IPS-18c (cell line): ENCODE data around the gene GCG.

Experiments
- H3K4me3 ChIP-seq: 2 replicates; pipeline ENCODE4 v1.7.0; 2013; ENCODE audit warnings: low read depth, mild to moderate bottlenecking, low read length, moderate library complexity; ENCODE audit not compliant: insufficient read depth
- H3K9me3 ChIP-seq: one replicate; pipeline ENCODE4 v1.6.1; 2013; ENCODE audit warnings: mild to moderate bottlenecking, low read length, moderate library complexity; ENCODE audit not compliant: control insufficient read depth, insufficient read depth

GCG gene

DNA sequence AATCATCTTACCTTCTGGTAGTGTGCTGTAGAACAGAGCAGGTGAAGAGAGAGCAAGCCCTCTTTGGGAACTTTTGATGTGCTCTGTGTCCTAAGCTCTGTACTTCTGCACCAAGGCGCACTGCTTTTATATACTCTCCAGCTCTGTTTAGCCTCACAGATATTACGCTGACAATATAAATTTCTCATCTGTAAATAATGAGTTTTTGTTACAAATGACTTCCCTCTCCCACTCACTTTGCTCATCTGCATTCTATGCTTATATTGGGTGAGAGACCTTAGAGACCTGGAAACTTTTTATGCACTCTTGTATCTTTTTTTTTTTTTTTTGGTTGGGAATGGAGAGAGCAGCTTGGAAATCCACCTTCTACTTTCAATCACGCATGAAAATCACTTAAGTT lies at the start of gene GCG:
GCG (minus strand) TSS at position 101 of the 400 bp plus-strand sequence. CDS start 3,069 bp downstream, outside the sequence.
- no peak within 1 kb of the TSS for H3K4me3 ChIP-seq
- H3K9me3 ChIP-seq: no peaks in the 10 kb centered on the region

- no peak overlapping the region for H3K4me3 ChIP-seq
- H3K9me3 ChIP-seq: no peaks in the 10 kb centered on the region
Observed at GRCh38 chr2:162200636-162201035, 48.6 kb upstream of the GCG start.

- Histone ChIP-seq H3K4me3 (no peak overlapping the region), H3K9me3 (no peaks in the 10 kb centered on the region)
Observed at GRCh38 chr2:162199913-162200312, 47.9 kb upstream of the GCG start.

DNA sequence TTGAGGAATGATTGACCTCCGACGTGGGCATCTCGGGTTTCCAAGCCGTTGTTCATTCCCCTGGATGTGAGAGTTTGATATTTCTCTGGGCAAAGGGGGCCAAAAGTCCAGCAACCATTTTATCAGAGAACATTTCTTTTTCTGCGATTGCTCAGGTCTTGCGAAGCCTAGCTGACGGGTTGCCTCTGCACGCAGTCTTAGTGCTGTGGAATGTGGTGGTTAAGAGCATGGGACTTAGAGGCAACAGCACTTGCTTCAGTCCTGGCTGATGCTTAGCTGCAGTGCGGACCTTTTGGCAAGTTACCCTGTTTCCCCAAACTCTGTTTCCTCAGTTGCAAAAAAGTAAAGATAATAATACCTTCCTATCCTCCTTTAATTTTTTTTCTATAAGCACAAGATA lies 46.2 kb upstream of the GCG start:
- no peak overlapping the region for H3K4me3 ChIP-seq
- no peaks in the 10 kb centered on the region for H3K9me3 ChIP-seq

GRCh38 chr2:162197069-162197825 lies 45.2 kb upstream of the GCG start:
- no peaks in the 10 kb centered on the region for H3K9me3 ChIP-seq
- H3K4me3 ChIP-seq: no peak overlapping the region

DNA sequence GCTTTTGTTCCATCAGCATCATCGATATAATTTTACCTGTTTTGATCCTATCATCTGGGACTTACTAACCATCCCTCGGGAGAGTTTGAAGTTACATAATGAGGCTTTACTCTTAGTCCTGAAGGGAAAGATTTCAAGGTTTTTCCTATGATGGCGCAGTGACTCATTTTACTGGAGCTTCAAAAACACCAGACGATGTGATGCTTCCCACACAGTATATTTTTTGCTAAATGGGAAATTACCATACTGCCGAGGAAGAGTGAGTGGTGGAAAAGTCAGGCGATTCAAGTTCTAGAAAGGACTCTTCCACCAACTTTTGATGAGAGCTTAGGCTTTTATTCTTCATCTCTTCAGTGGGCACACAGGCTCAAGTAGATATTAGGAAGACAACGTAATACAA lies 44.6 kb upstream of the GCG start:
- H3K9me3 ChIP-seq: no peaks in the 10 kb centered on the region
- no peak overlapping the region for H3K4me3 ChIP-seq

- Histone ChIP-seq H3K9me3 (no peaks in the 10 kb centered on the region), H3K4me3 (no peak overlapping the region)
Observed at GRCh38 chr2:162188451-162188850, 36.4 kb upstream of the GCG start.

- H3K9me3 ChIP-seq: no peaks in the 10 kb centered on the region
Observed at GRCh38 chr2:162185541-162186232, 33.6 kb upstream of the GCG start.

GRCh38 chr2:162184821-162185450 lies 32.9 kb upstream of the GCG start:
- Histone ChIP-seq H3K9me3 (no peaks in the 10 kb centered on the region), H3K4me3 (no peak overlapping the region)

More at GRCh38 chr2:162185541-162186232, 33.6 kb upstream of the GCG start:
- H3K4me3 ChIP-seq: no peak overlapping the region

GRCh38 chr2:162184359-162184758 lies 32.3 kb upstream of the GCG start:
- no peak overlapping the region for H3K4me3 ChIP-seq
- H3K9me3 ChIP-seq: no peaks in the 10 kb centered on the region

DNA sequence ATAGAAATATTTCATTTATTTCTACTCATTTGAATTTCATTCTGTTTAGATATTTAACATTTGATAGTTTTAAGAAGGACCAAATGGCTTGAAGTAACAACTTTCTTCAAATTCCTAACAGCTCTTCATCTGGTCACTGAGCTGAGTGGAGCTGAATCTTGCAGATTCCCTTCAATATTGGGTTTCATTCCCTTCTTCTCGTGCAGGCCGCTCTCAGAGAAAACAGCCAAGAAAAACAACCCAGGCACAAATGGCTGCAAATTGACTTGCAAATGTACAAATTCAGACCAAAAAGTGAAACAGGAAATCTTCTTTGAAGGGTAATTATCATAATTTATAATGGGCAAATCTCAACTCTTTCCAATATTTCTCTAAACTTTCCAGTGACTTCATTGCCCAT lies 30.3 kb upstream of the GCG start:
- no peak overlapping the region for H3K4me3 ChIP-seq
- H3K9me3 ChIP-seq: no peaks in the 10 kb centered on the region

DNA sequence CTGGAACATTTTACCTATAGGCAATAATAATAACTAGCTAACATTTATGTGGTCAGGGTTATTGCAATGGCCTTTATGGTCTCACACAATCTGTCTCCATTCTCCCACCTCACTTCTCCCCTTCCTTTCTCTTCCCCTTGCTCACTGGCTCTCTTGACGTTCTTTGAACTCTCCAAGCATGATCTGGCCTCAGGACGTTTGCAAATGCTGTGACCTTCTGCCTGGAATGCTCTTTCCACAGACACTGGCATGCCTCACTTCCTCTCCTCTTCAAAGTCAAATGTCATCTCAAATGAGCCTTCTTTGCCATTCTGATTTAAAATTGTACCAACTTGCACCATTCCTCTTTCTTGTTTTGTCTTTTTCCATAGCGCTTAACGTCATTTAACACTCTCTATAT lies 25.3 kb upstream of the GCG start:
- H3K9me3 ChIP-seq: no peaks in the 10 kb centered on the region
- H3K4me3 ChIP-seq: no peak overlapping the region

- Histone ChIP-seq H3K9me3 (no peaks in the 10 kb centered on the region), H3K4me3 (no peak overlapping the region)
Observed at GRCh38 chr2:162175714-162176113, 23.7 kb upstream of the GCG start.

DNA sequence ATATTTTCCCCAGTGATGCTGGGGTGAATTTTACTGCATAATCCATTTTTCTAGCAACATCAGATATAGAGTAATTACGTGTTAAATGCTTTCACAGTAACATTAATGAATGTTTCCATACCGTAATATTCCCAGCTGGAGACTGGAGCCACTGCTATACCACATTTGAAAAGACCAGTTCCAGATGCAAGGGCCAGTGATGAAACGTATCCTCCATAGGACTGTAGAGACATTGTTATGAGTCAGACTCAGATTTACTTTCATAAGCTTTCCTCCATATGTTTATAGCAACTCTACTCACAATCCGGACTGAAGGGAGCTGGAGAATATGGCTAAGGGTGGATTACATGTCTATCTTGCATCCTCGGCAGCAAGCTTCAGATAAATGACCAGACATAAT lies 22.7 kb upstream of the GCG start:
- Histone ChIP-seq H3K4me3 (no peak overlapping the region), H3K9me3 (no peaks in the 10 kb centered on the region)

DNA sequence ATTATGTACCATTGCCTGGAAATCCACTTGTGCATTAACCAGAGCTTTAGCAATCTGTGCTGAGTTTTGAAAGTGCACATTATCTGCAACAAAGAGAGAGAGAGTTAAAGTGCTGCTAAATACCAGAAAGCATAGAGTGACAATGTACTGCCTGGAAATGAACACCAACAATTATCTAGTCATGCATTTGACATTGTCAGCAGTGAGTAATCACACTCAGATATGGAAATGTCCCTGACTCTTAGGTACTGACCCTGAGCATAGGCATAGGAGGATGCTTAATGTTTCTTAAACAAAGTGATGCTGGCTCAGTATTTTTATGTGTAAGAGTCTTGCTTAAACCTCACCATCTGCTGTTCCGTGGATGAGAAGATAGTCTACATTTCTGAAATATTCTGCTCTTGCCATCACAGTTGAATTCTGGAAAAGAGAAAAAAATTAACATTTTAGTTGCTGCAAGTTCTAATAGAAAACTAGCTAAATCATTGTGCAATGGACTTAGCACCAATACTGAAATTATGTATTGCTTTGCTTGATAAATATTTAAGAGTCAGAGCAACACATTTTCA lies 20.8 kb upstream of the GCG start:
- H3K9me3 ChIP-seq: no peaks in the 10 kb centered on the region
- no peak overlapping the region for H3K4me3 ChIP-seq

- Histone ChIP-seq H3K4me3 (no peak overlapping the region), H3K9me3 (no peaks in the 10 kb centered on the region)
Observed at GRCh38 chr2:162166745-162167144, 14.7 kb upstream of the GCG start.

DNA sequence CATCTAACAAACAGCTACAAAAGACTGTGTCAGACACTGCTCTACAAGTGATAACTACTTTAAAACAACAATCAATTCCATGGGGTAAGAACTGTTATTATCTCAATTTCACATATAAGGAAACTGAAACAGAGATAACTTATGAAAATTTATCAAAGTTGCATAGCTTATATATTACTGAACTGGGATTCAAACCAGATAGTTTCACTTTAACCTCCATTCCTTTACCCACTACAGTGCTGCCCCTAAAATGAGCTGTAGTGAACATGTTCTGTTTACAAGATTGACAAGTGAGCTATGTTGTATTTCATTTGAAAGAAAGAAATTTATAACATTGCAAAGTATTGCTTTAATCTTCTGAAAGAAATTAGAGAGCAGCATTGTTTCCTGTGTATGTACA lies 14.1 kb upstream of the GCG start:
- Histone ChIP-seq H3K9me3 (no peaks in the 10 kb centered on the region), H3K4me3 (no peak overlapping the region)

GRCh38 chr2:162164802-162165201 lies 12.8 kb upstream of the GCG start:
- Histone ChIP-seq H3K9me3 (no peaks in the 10 kb centered on the region), H3K4me3 (no peak overlapping the region)
